ELF-1 (cell line): ENCODE measurements around the gene LILRB5.
"Not testable (repeated sequence)": the region's sequence is repeated elsewhere in the genome, so short reads cannot be mapped to it uniquely, and the experiment has no call there.

Experiments
- DNase-seq: peaks from one replicate; pipeline ENCODE4 v3.0.0-alpha.2; 2016; ENCODE audit warnings: low read depth, low spot score

LILRB5 gene

GRCh38 chr19:54243809-54244208 is 13.3 kb downstream of the LILRB5 start:
- not testable (repeated sequence) for DNase-seq

GRCh38 chr19:54242646-54243045 is 14.4 kb downstream of the LILRB5 start, which contains the start of gene LILRA6:
Gene LILRA6 (minus strand): TSS chr19:54242790.
- DNase-seq: not testable (repeated sequence)

- DNase-seq: not testable (repeated sequence)
These were observed 14.8 kb downstream of the LILRB5 start for GRCh38 chr19:54242234-54242633.

- not testable (repeated sequence) for DNase-seq
These were observed 16.4 kb downstream of the LILRB5 start for GRCh38 chr19:54240372-54241336.

GRCh38 chr19:54239491-54240371 is 17.3 kb downstream of the LILRB5 start:
- not testable (repeated sequence) for DNase-seq

GRCh38 chr19:54233941-54234340 is 23.1 kb downstream of the LILRB5 start:
- no peak for DNase-seq

GRCh38 chr19:54231077-54231931 is 25.8 kb downstream of the LILRB5 start:
- peak; percentile 94 for DNase-seq

- no peak for DNase-seq
These were observed 27.0 kb downstream of the LILRB5 start for GRCh38 chr19:54230031-54230430.

GRCh38 chr19:54229146-54229545 is 27.9 kb downstream of the LILRB5 start:
- no peak for DNase-seq

GRCh38 chr19:54224619-54225018 is 32.5 kb downstream of the LILRB5 start:
- not testable (repeated sequence) for DNase-seq

- DNase-seq: not testable (repeated sequence)
These were observed 33.2 kb downstream of the LILRB5 start for GRCh38 chr19:54223937-54224281.

- not testable (repeated sequence) for DNase-seq
These were observed 33.7 kb downstream of the LILRB5 start for GRCh38 chr19:54223277-54223936.

- not testable (repeated sequence) for DNase-seq
These were observed 34.4 kb downstream of the LILRB5 start, which contains the start of gene LILRB3 for GRCh38 chr19:54222474-54223276. Gene LILRB3 (minus strand): TSS chr19:54223007. CDS start chr19:54222976, 31 bp downstream.

GRCh38 chr19:54221947-54222346 is 35.1 kb downstream of the LILRB5 start:
- DNase-seq: not testable (repeated sequence)

- not testable (repeated sequence) for DNase-seq
These were observed 37.4 kb downstream of the LILRB5 start for GRCh38 chr19:54219702-54220101.

GRCh38 chr19:54218960-54219661 is 38.0 kb downstream of the LILRB5 start:
- no peak for DNase-seq

- no peak for DNase-seq
These were observed 38.8 kb downstream of the LILRB5 start for GRCh38 chr19:54218259-54218658.

- peak; percentile 82 for DNase-seq
These were observed 39.4 kb downstream of the LILRB5 start for GRCh38 chr19:54217517-54218247.
